PC-9 (cell line): ENCODE results near the gene RAB41. TPM values are rescaled to one million over a fixed set of nuclear protein-coding genes. Genes with fewer than 3 reads are reported as not detected.
A peak's percentile ranks its signal among the peaks of the same experiment; 100 is the strongest.

Experiments used
- Bru-seq: library from RNA; stranded (reverse); fragments of 400-500 nt; gene quantifications from one replicate; lab custom pipeline; 2021; lab: Mats Ljungman, UMichigan
- BruChase-seq, 2 experiments: library from RNA; stranded (reverse); fragments of 400-500 nt; gene quantifications; one replicate each; lab custom pipeline; 2021; lab: Mats Ljungman, UMichigan
- BruUV-seq: library from RNA; stranded (reverse); fragments of 400-500 nt; replicated peaks from 2 replicates; lab custom pipeline; 2021; lab: Mats Ljungman, UMichigan
- CTCF ChIA-PET: fragments of 300-600 bp; sonication (Branson Sonifier 250); formaldehyde crosslinking; loops from one replicate; lab custom pipeline; 2022; ENCODE audit warnings: antibody characterized with exemption; lab: Charles Lee
- POLR2A ChIA-PET: fragments of 300-600 bp; sonication (Branson Sonifier 250); formaldehyde crosslinking; loops from one replicate; lab custom pipeline; 2022; ENCODE audit warnings: antibody characterized with exemption; ENCODE audit not compliant: unreplicated experiment; lab: Charles Lee
- DNase-seq, 2 experiments: peaks; one replicate each; pipeline versions ENCODE4 v3.0.0 to v3.0.0-alpha.2; 2015 to 2022; ENCODE audit warnings: mixed read lengths in 1 of 2
- H2AFZ ChIP-seq: fragments of 200-600 bp; sonication (generic); 2 replicates; pipeline ENCODE4 v1.8.1; 2017; ENCODE audit warnings: antibody characterized with exemption
- H3F3A ChIP-seq: fragments of 200-600 bp; sonication (generic); 2 replicates; pipeline ENCODE4 v1.8.1; 2017; ENCODE audit warnings: antibody characterized with exemption, mild to moderate bottlenecking, low read depth; ENCODE audit not compliant: insufficient read depth
- H3K27ac ChIP-seq: fragments of 200-600 bp; sonication (generic); 2 replicates; pipeline ENCODE4 v1.6.1; 2016; ENCODE audit warnings: mixed run types
- H3K27me3 ChIP-seq: fragments of 200-600 bp; sonication (generic); 2 replicates; pipeline ENCODE4 v1.6.1; 2016; ENCODE audit warnings: low read depth, mixed run types; ENCODE audit not compliant: insufficient read depth
- H3K36me3 ChIP-seq: fragments of 200-600 bp; sonication (generic); 2 replicates; pipeline ENCODE4 v1.6.1; 2016; ENCODE audit warnings: low read depth, mixed run types
- H3K4me1 ChIP-seq: fragments of 200-600 bp; sonication (generic); replicated peaks from 2 replicates; pipeline ENCODE4 v1.6.1; 2016; ENCODE audit warnings: mixed run types; ENCODE audit not compliant: insufficient read depth
- H3K4me2 ChIP-seq: fragments of 200-600 bp; sonication (generic); 2 replicates; pipeline ENCODE4 v1.6.1; 2017; ENCODE audit warnings: mixed run types
- H3K4me3 ChIP-seq: fragments of 200-600 bp; sonication (generic); 2 replicates; pipeline ENCODE4 v1.6.1; 2016; ENCODE audit warnings: mixed run types
- H3K79me2 ChIP-seq: fragments of 200-600 bp; sonication (generic); 2 replicates; pipeline ENCODE4 v1.6.1; 2017; ENCODE audit warnings: low read depth, mixed run types
- H3K9me2 ChIP-seq: fragments of 200-600 bp; sonication (generic); 2 replicates; pipeline ENCODE4 v1.8.1; 2017; ENCODE audit warnings: mild to moderate bottlenecking; ENCODE audit not compliant: insufficient read depth
- H3K9me3 ChIP-seq: fragments of 200-600 bp; sonication (generic); 2 replicates; pipeline ENCODE4 v1.8.1; 2016; ENCODE audit warnings: low read depth; ENCODE audit not compliant: insufficient read depth
- H4K20me1 ChIP-seq: fragments of 200-600 bp; sonication (generic); 2 replicates; pipeline ENCODE4 v1.8.1; 2017; ENCODE audit not compliant: insufficient read depth
- EZH2 ChIP-seq: fragments of 200-600 bp; sonication (generic); IDR thresholded peaks from 2 replicates; pipeline ENCODE4 v1.8.0; 2017; ENCODE audit warnings: antibody characterized with exemption, low read depth
- intact Hi-C: fragments of 100-400 bp; cut with micrococcal nuclease; formaldehyde crosslinking; loops from one replicate; pipeline ENCODE4 v1.10.0; 2022; ENCODE audit not compliant: unreplicated experiment
- long read RNA-seq: library from polyadenylated mRNA; stranded (forward); transcript quantifications from one replicate; pipeline ENCODE4 v2.0.0, GENCODE V29; 2022
- total RNA-seq: library from RNA; stranded (reverse); gene quantifications from 2 replicates; pipeline ENCODE4 v1.2.3, GENCODE V29; 2021
- TF ChIP-seq, protein P1 (sequence below): fragments of 200-600 bp; sonication (generic); conservative IDR thresholded peaks from 2 replicates; pipeline ENCODE4 v1.6.1; 2017; ENCODE audit warnings: mixed run types, antibody characterized with exemption, mild to moderate bottlenecking, moderate library complexity

The RAB41 gene
- total RNA-seq = not detected in 2 replicates
- Bru-seq, nascent RNA = not detected
- not detected for BruChase-seq, experiment 1, labeled RNA remaining after a 2-hour chase
- not detected for BruChase-seq, experiment 2, labeled RNA remaining after a 6-hour chase
- long read RNA-seq = 0 reads

DNA sequence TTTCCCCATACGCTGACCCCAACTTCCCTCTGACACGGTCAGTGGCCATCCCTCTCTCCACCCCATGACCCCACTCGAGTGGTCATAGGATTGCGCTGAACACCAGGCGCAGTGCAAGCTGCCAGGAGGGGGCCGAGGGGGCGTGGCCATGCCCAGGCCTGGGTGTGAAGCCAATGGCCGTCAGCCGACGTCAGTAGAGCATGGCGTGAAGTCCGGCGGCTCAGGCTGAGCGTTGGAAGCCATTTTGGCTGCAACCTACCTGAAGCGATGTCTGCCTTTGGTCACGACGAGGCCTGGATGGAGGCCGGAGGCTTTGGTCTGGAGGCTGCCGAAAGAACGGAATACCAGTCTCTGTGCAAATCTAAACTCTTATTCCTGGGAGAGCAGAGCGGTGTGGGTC, at the start of gene RAB41:
RAB41 (plus strand) TSS at position 222 of the 400 bp plus-strand sequence; CDS start at position 268, 46 bp downstream.
- no peak for DNase-seq
- H3F3A ChIP-seq = no peaks in the 10 kb centered on the region
- ChIA-PET CTCF (no interaction called here), POLR2A (no interaction called here)
- H4K20me1 ChIP-seq = no peaks in the 10 kb centered on the region
- H3K9me3 ChIP-seq = no peaks in the 10 kb centered on the region
- TF ChIP-seq, protein P1, sequence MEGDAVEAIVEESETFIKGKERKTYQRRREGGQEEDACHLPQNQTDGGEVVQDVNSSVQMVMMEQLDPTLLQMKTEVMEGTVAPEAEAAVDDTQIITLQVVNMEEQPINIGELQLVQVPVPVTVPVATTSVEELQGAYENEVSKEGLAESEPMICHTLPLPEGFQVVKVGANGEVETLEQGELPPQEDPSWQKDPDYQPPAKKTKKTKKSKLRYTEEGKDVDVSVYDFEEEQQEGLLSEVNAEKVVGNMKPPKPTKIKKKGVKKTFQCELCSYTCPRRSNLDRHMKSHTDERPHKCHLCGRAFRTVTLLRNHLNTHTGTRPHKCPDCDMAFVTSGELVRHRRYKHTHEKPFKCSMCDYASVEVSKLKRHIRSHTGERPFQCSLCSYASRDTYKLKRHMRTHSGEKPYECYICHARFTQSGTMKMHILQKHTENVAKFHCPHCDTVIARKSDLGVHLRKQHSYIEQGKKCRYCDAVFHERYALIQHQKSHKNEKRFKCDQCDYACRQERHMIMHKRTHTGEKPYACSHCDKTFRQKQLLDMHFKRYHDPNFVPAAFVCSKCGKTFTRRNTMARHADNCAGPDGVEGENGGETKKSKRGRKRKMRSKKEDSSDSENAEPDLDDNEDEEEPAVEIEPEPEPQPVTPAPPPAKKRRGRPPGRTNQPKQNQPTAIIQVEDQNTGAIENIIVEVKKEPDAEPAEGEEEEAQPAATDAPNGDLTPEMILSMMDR = no peak
- no peak for TF ChIP-seq EZH2
- no peaks in the 10 kb centered on the region for H3K27me3 ChIP-seq
- BruUV-seq = no TSS peak
- H3K36me3 ChIP-seq = no peaks in the 10 kb centered on the region
- H3K4me1 ChIP-seq = no peaks in the 10 kb centered on the region
- no peak within 1 kb of the TSS for H3K4me2 ChIP-seq
- H3K27ac ChIP-seq = no peak within 1 kb of the TSS
- intact Hi-C loops = no loop called here
- H3K9me2 ChIP-seq = no peaks in the 10 kb centered on the region
- H3K79me2 ChIP-seq = no peaks in the 10 kb centered on the region
- no peak within 1 kb of the TSS for H3K4me3 ChIP-seq
- no peak within 1 kb of the TSS for H2AFZ ChIP-seq

DNA sequence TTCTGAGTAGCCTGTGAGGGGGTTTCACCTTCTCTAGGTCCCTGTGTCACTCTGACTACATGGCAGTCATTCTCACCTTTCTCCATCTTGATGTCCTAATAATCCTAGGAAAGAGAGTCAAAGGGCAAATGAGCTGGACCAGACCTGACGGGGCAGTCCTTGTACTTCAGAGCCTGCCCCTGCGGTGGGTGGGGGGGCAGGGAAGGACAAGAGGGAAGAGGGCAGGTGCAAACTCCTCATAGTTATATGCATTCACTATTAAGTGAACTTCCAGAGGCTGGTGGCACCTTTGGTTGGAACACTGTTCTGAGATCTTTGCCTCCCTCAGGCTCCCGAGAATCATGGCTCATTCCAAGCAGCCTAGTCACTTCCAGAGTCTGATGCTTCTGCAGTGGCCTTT, 47.6 kb upstream of the RAB41 start, which contains the start of gene AWAT1:
AWAT1 (plus strand) TSS at position 301 of the 400 bp plus-strand sequence; CDS start at position 342, 41 bp downstream.
- Histone ChIP-seq H3K4me1 (no peaks in the 10 kb centered on the region; the same call in 1 of the 2 replicates), H3K9me2 (no peaks in the 10 kb centered on the region), H3K9me3 (no peaks in the 10 kb centered on the region), H3F3A (no peaks in the 10 kb centered on the region), H3K4me3 (no peak within 1 kb of the TSS), H2AFZ (no peak within 1 kb of the TSS), H4K20me1 (no peaks in the 10 kb centered on the region), H3K79me2 (no peaks in the 10 kb centered on the region), H3K27ac (no peak within 1 kb of the TSS), H3K27me3 (no peaks in the 10 kb centered on the region), H3K4me2 (no peak within 1 kb of the TSS), H3K36me3 (no peaks in the 10 kb centered on the region)
- CTCF ChIA-PET = no interaction called here
- peak in 1 of 2 experiments; percentile 44 for DNase-seq
- TF ChIP-seq EZH2 = no peak
- TF ChIP-seq, protein P1 = no peak
- BruUV-seq = no TSS peak
- POLR2A ChIA-PET = no interaction called here
- intact Hi-C loops = no loop called here

- Histone ChIP-seq H4K20me1 (no peaks in the 10 kb centered on the region), H3K36me3 (no peaks in the 10 kb centered on the region), H2AFZ (no peak overlapping the region), H3K9me2 (no peaks in the 10 kb centered on the region), H3K27ac (no peak overlapping the region), H3K27me3 (no peaks in the 10 kb centered on the region), H3K9me3 (no peaks in the 10 kb centered on the region), H3K79me2 (no peaks in the 10 kb centered on the region), H3K4me1 (no peaks in the 10 kb centered on the region), H3K4me3 (no peak overlapping the region), H3K4me2 (no peak overlapping the region), H3F3A (no peaks in the 10 kb centered on the region)
- no TSS peak for BruUV-seq
- intact Hi-C loops = no loop called here
- no peak for TF ChIP-seq EZH2
- TF ChIP-seq, protein P1 = no peak
- no peak for DNase-seq
- POLR2A ChIA-PET = no interaction called here
- CTCF ChIA-PET = no interaction called here
Observed at GRCh38 chrX:70240751-70241150, 41.2 kb upstream of the RAB41 start.
